GM20431 (cell line): Measurements from ENCODE around the gene CORO2B.
"Not testable (repeated sequence)": the region's sequence is repeated elsewhere in the genome, so short reads cannot be mapped to it uniquely, and the experiment has no call there.

Experiments
- in situ Hi-C: fragments of 300-500 bp; cut with MseI, MboI; formaldehyde crosslinking; loops from one replicate; pipeline ENCODE4 v1.15.0; 2020; ENCODE audit warnings: low sequenced_read_pairs; ENCODE audit not compliant: unreplicated experiment

CORO2B gene

GRCh38 chr15:68599560-68600071, 20.8 kb downstream of the CORO2B start:
- in situ Hi-C loops, result no loop called here

- in situ Hi-C loops, result no loop called here
These were observed 22.7 kb downstream of the CORO2B start for GRCh38 chr15:68601206-68602197.

- in situ Hi-C loops, result no loop called here
These were observed 23.8 kb downstream of the CORO2B start for GRCh38 chr15:68602459-68603215.

- in situ Hi-C loops, result no loop called here
These were observed 24.4 kb downstream of the CORO2B start for GRCh38 chr15:68603216-68603595.

- in situ Hi-C loops, result no loop called here
These were observed 25.2 kb downstream of the CORO2B start for GRCh38 chr15:68603951-68604350.

- in situ Hi-C loops, result not testable (repeated sequence)
These were observed 26.2 kb downstream of the CORO2B start for GRCh38 chr15:68604840-68605478.

GRCh38 chr15:68606375-68606774, 27.6 kb downstream of the CORO2B start:
- in situ Hi-C loops, result no loop called here

- in situ Hi-C loops, result no loop called here
These were observed 29.5 kb downstream of the CORO2B start for GRCh38 chr15:68608206-68608843.

- in situ Hi-C loops, result no loop called here
These were observed 30.0 kb downstream of the CORO2B start for GRCh38 chr15:68608844-68609232.

GRCh38 chr15:68609629-68610028, 30.8 kb downstream of the CORO2B start:
- in situ Hi-C loops, result no loop called here

GRCh38 chr15:68610825-68611224, 32.0 kb downstream of the CORO2B start:
- in situ Hi-C loops, result no loop called here

- in situ Hi-C loops, result no loop called here
These were observed 33.7 kb downstream of the CORO2B start for GRCh38 chr15:68612503-68612902.

GRCh38 chr15:68612979-68613740, 34.4 kb downstream of the CORO2B start:
- in situ Hi-C loops, result no loop called here

GRCh38 chr15:68614286-68615035, 35.7 kb downstream of the CORO2B start:
- in situ Hi-C loops, result no loop called here

GRCh38 chr15:68615301-68615700, 36.5 kb downstream of the CORO2B start:
- in situ Hi-C loops, result no loop called here

GRCh38 chr15:68615811-68616210, 37.0 kb downstream of the CORO2B start:
- in situ Hi-C loops, result no loop called here

- in situ Hi-C loops, result no loop called here
These were observed 37.6 kb downstream of the CORO2B start for GRCh38 chr15:68616397-68616796.

GRCh38 chr15:68617001-68617400, 38.2 kb downstream of the CORO2B start:
- in situ Hi-C loops, result no loop called here

GRCh38 chr15:68617777-68618176, 39.0 kb downstream of the CORO2B start:
- in situ Hi-C loops, result no loop called here
